Melanocyte of skin (primary cell): ENCODE results near the gene TRIM32. TPM values are rescaled to one million over a fixed set of nuclear protein-coding genes. Genes with fewer than 3 reads are reported as not detected.

ENCODE experiments used
- total RNA-seq, 2 donors: library from RNA; depleted of rRNA; stranded (reverse); fragments of >200 nt; gene quantifications; 2 replicates each; pipeline ENCODE4 v1.2.3, GENCODE V29; 2012

The TRIM32 gene, protein sequence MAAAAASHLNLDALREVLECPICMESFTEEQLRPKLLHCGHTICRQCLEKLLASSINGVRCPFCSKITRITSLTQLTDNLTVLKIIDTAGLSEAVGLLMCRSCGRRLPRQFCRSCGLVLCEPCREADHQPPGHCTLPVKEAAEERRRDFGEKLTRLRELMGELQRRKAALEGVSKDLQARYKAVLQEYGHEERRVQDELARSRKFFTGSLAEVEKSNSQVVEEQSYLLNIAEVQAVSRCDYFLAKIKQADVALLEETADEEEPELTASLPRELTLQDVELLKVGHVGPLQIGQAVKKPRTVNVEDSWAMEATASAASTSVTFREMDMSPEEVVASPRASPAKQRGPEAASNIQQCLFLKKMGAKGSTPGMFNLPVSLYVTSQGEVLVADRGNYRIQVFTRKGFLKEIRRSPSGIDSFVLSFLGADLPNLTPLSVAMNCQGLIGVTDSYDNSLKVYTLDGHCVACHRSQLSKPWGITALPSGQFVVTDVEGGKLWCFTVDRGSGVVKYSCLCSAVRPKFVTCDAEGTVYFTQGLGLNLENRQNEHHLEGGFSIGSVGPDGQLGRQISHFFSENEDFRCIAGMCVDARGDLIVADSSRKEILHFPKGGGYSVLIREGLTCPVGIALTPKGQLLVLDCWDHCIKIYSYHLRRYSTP
- 10 to 100 TPM; 35.4 to 42.3 TPM for total RNA-seq

DNA sequence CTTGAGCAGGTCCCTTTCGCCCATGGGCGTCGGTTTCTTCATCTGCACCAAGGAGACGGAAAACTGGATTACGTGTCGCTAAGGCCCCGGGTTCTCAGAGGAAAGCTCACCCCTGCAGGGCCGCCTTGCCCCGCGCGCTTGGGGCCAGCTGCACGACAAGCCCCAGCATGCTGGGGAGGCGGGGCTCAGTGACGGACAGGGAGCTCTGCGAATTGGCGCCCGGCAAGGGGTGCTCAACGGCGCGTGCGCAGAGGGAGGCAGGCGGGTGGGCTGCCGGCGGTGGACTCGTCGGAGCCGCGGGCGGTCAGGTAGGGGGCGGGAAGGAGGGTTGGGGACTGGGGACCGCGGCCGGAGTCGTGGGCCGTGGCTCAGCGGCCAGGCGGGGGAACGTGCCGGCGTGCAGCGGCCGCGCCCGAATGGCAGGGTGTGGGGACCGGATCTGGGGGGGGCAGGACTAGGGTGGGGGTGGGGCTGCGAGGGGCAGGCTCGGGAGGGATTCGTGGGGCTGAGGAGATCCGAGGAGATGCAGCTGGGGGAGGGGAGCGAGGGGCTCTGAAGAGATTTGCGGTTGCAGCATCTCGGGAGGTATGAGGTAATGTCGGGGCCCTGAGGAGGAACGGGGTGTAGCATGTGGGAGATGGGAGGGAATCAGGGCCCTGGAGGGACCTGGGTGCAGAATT, at the start of gene TRIM32:
TRIM32 (plus strand) TSS at position 232 of the 680 bp plus-strand sequence. CDS start 10,438 bp downstream, outside the sequence.

